ENCODE measurements around the gene MORN4.
A peak's percentile ranks its signal among the peaks of the same experiment; 100 is the strongest.
"Not testable (repeated sequence)": the region's sequence is repeated elsewhere in the genome, so short reads cannot be mapped to it uniquely, and the experiment has no call there.

MORN4 gene

DNA sequence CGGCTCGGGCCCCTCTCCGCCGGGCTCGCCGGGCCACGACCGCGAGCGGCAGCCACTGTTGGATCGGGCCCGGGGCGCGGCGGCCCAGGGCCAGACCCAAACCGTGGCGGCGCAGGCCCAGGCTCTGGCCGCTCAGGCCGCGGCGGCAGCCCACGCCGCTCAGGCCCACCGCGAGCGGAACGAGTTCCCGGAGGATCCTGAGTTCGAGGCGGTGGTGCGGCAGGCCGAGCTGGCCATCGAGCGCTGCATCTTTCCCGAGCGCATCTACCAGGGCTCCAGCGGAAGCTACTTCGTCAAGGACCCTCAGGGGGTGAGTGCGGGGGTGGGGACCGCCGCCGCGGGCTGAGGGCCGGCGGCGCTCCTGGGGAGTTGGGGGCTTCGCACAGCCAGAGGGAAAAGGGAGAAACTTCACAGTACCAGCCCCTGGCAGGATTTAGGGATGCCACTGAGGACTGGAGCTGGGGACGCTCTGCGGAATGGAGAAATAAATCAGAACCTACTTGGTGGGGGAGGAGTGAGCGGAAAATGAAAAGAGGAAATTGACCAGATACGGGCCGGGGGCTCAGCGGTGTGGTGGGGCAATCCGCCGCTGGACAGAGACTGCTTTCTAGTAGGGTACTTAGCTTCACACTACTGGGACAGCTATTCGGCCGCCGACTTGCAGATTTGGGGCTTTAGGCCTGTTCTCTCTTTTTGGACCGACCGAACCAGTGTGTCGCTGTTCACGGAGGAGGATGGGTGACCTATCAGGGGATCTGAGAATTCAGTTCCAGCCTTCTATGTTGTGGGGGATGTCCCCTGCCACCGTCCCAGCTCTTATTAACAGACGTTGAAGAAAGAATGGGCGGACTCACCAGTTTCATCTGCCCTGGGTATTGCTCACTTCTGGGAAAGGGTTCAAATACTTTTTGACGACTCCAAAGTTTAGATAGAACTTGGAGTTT is 7.8 kb upstream of the MORN4 start:
- peak; percentile 28 for DNase-seq

DNA sequence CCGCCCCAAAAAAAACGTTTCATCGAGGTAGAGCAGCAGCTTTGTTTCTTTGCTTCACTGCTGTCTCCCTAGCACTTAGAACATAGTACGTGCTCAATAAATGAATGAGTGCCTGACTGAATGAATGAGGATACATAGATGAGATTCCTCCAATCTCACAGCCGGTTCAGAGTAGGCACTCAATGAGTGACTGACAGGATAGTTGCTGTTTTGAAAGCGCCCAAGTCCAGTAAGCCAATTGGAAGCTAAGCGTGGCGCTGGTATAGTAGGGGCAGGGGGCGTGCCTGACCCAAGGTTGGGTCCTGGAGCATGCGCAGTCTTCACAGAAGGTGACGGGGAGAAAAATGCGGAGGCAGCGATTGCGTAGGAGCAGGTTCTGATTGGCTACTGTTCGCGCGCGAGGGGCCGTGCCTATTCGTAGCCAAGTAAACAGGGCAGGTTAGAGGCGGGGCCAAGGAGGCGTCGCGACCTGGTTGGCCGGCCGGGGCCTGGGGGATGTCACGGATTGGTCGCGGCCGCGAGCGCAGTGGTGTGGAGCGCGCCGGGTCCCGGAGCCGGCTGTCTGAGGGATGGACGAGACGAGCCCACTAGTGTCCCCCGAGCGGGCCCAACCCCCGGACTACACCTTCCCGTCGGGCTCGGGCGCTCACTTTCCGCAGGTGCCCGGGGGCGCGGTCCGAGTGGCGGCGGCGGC is 7.0 kb upstream of the MORN4 start, which contains the start of gene PI4K2A:
Gene PI4K2A (plus strand): TSS at position 498 of the 694 bp plus-strand sequence. CDS start 72 bp downstream, at position 570.
- peak; percentile 99 for DNase-seq

DNA sequence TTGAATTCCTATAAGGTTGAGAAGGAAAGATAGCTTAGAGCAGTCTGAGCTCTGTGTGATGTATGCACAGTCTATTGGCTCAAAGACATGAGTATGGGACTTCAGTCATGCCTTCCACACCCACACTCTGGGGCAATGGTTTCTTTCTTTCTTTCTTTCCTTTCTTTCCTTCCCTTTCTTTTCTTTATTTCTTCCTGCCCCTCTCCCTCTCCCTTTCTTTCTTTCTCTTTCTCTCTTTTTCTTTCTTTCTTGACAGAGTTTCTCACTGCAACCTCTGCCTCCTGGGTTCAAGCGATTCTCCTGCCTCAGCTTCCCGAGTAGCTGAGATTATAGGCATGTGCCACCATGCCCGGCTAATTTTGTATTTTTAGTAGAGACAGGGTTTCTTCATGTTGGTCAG is 5.8 kb upstream of the MORN4 start:
- not testable (repeated sequence) for DNase-seq

DNA sequence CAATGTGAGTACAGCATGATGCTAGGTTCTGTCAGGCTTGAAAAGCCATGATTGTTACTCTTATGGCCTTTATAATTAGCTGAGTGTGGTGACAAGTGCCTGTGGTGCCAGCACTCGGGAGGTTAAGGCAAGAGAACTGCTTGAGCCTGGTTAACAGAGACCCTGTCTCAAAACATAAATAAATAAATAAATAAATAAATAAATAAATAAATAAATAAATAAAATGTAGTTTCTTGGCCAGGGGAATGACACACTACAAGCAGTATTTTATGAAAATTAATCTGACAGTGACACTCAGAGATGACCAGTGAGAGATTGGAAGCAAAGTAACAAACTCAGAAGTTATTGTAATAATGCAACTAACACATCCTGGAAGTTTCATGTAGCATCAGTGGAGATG is 2.3 kb upstream of the MORN4 start:
- DNase-seq: no peak

DNA sequence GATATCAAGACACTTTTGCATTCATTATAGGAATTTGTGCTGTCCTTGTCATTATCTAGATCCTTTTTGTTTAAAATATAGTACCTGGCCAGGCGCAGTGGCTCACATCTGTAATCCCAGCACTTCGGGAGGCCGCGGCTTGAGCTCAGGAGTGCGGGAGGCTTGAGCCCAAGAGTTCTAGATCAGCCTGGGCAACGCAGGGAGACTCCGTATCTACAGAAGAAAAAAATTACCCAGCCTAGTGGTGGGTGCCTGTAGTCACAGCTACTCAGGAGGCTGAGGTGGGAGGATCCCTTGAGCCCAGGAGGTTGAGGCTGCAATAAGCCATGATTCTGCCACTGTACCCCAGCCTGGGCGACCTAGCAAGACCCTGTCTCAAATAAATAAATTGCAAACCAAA is 621 bp upstream of the MORN4 start:
- DNase-seq: peak; percentile 9

DNA sequence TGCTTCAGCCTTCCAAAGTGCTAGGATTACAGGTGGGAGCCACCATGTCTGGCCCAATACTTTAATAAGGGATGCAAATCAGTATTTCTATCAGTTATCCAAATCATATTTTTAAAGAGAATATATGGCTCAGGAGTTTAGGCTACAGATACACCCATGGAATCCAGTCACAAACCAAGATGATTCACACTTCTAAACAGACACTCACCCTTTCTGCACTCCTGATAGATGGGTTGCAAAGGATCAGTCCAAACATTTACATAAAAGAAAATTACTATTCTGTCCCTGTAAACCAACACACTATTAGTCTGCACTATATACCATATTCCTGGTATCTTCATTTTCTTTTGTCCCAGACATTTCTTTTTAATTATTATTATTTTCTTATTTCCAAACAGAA is 2.2 kb downstream of the MORN4 start:
- no peak for DNase-seq

DNA sequence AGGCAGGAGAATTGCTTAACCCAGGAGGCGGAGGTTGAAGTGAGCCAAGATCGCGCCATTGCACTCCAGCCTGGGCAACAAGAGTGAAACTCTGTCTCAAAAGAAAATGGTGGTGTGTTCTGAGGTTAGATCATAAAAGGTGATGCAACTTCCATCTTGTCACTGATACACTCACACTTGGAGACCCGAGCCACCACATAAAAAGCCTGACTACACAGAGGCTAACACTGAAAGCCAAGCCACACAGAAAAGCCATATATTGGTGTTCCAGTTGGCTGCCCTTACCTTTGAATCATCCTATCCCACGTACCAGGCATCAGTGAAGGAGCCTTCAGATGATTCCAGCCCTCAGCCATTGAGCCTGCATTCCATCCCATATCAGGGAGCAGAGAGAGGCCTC is 4.0 kb downstream of the MORN4 start:
- DNase-seq: no peak

DNA sequence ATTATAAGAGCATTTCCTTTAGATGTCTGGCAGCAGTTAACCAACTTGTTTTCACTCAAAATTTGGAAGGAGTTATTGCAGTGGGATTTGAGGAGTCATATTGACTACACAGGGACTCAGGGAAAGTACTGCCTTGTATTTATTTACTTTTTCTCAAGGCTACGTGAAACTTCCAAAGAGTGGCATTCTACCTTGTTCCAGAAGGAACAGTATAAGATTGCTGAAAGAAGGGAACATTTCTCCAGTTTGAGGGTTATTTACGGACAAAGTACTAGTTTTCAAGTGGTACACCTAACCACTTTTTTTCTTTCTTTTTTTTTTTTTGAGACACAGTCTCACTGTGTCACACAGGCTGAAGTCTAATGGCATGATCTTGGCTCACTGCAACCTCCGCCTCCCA is 5.1 kb downstream of the MORN4 start:
- DNase-seq: no peak

DNA sequence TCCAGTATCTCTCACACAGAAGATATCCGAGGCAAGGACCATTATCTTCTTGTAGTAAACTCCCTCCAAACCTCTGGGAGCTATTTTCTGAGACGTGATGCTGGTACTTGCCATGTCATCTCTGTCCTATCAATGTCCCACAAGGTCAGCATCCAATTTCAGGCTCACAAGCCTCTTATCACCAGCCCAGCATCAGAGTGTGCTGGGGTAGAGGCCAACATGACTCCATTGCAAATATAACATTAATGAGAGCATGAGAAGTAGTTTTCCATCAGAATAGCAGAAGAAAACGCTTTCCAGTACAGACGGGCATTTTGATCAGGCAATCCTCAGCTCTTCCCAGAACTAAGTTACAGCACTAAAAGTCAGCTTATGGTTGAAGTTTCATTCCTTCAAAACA is 5.6 kb downstream of the MORN4 start:
- DNase-seq: no peak

DNA sequence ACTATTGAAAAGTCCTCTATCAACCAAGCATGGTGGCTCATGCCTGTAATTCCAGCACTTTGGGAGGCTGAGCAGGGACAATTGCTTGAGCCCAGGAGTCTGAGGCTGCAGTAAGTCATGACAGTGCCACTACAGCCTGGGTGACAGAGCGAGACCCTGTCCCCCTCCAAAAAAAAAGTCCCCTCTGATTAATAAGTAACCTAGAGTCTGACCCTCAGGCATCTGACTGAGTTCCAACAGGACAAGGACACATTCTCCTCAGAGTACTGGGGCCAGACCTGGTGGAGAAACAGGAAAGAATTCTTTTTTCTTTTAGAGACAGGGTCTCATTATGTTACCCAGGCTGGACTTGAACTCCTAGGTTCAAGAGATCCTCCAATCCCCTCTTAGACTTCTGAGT is 10.0 kb downstream of the MORN4 start:
- no peak for DNase-seq

DNA sequence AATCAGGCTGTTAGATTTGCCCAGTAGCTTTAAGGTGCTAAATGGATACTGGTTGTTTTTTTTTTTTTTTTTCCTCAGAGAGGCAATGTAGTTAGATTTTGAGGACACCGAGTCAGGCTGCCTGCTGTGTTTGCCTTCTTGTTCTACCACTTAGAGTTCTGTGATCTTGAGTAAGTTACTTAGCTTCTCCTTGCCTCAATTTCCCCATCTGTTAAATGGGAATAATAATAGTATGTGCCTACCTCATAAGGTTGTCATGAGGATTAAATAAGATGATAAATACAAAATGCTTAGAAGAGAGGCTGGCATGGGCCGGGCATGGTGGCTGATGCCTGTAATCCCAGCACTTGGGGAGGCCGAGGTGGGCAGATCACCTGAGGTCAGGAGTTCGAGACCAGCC is 14.6 kb downstream of the MORN4 start:
- no peak for DNase-seq

DNA sequence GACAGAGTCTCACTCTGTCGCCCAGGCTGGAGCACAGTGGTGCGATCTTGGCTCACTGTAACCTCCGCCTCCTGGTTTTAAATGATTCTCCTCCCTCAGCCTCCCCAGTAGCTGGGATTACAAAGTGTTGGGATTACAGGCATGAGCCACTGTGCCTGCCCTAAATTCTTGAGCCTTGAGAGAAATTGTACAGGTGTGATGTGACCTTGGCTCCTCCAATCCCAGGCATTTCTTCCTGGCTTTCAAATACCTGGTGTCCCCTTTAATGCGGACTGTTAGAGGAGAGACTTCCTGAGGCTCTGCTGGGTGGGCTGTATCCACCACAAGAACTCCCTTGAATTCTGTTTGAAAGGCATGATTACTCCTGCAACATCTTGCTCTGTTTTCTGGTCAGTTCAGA is 15.0 kb downstream of the MORN4 start:
- DNase-seq: no peak

DNA sequence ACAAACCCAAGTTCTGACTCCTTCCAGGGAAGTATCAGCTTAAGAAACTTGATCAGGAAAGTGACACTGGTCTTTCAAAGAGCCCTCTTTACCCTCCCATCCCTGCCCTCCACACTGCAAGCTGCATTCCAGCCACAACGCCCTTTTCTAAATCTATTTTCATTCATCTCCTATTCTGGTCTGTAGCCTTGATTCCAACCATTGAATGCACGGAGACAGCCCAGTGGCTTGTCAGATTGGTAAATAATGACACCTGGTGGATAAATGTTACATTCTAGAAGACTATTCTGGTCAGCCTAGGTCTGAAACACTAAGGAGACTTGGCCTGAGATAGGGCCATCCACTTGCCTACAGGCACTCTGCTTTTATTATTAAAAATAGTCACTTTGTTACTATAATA is 20.9 kb downstream of the MORN4 start:
- no peak for DNase-seq

DNA sequence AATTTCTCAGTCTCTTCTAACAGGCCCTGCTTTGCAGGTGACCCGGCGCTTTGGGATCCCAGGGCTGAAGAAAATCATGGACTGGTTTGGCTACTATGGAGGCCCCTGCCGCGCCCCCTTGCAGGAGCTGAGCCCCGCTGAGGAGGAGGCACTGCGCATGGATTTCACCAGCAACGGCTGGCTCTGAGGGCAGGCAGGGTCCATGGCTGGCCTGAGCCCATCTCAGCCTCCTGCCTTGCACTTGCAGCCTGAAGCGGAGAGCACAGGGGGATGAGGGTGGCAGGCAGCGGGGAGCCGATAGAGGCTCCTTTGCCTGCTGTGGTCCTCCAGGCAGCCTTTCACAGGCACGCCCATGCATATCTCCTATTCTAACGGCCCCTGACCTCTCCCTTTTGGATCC is 21.8 kb downstream of the MORN4 start:
- DNase-seq: no peak

DNA sequence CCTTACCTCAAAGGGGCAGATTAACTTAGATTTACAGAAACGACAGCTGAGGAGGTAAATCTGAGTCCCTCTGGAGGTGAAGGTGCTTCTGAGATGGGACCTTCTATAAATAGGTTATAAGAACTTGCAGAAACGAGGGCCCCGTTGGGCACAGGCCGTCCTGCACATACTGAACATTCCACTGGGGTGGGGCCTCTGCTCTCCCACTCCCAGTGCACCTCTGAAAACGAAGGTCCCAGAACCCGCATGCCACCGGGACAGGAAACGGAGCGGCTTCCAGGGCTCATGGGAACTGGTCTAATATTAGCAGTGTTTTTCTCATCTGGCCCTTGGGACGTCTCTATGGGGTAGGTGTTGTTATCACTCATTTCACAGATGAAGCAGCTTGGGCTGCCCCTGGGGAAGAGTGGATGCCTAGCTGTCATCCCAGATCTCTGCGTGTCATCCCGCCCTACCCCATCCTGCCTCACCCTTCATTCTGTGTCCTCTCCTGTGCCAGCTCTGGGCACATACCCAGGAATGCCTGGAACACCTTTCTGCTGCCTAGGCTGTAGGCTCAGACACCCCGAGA is 24.2 kb downstream of the MORN4 start:
- DNase-seq: no peak

DNA sequence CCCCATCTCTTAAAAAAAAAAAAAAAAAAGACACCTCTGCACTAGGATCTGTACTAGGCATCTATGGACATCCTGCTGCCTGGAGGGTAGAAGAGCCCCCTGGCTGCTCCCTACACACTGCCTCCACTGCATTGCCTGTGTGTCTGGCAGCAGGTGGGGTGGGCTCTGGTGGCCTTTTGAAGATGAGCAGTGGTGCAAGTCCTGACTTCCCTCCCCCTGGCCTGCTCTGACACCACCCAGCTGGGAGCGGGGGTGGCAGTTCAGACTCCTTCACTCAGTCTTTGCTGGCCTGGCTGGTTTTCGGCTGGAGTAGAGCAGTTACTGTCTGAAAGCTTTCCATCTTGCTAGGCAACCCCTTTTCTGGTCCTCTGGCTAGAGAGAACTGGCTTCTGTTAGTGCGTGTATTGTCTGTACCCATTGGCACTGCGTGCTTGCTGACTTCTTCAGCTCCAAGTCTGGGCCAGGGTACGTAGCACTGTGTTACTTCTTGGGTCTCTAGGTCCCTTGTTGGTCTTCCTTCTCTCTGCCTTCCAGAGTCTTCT is 26.1 kb downstream of the MORN4 start:
- DNase-seq: no peak

DNA sequence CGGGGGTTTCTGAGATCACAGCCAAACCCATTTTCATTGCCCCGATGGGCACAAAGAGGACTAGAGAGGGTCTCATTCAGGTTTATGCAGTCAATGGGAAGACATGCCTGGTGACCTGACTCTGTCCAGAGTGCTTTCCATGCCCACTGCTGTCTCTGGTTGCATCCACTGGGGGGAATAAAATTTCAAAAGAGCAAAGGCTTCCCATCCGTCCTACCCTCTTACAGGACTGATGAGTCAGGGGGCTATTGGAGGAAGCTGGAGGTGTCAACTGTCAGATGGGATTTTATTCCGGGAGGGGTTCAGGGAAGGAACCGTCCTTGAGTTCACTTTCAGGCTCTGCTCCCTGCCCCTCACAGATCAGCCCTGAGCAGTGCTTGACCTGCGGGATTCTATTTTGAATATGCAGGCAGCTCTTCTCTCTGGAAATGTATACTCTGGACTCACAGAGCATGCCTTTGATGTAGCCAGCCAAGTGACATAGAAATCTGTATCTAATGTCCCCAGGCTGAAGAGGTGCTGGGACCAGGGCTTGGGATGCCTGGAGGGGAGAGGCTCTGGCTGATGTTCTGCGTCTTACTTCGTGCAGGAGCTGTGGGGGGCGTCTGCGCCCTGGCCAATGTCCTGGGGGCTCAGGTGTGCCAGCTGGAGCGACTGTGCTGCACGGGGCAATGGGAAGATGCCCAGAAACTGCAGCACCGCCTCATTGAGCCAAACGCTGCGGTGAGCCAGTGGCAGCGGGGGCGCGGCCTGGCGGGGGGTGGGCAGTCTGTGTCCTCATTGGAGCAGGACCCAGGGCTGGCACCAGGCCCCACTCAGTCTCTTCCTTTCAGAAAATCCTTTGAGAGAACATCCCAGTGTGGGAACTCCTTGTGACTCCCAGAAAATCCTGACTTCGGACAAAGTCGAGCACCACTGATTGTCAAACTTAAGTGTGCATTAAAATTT is 31.8 kb downstream of the MORN4 start:
- no peak for DNase-seq

DNA sequence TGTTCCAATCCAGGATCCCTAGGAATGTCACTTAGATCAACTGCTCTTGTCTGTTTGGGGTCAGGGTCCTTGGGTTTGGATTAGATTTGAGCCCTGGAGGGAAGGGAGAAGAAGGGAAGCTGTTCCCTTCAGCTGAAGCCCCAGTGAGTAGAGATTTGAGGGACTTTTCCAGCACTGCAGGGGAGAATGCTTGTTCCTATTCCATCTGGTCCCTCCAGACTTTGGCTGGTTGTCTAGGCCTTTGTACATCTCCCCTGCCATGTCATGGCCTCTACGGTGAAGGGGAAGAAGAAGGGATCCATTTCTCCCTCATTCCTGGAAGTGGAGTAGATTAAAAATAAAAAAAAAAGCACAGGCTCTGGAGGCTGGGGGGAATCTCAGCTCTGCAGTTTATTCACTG is 32.7 kb downstream of the MORN4 start:
- DNase-seq: no peak

DNA sequence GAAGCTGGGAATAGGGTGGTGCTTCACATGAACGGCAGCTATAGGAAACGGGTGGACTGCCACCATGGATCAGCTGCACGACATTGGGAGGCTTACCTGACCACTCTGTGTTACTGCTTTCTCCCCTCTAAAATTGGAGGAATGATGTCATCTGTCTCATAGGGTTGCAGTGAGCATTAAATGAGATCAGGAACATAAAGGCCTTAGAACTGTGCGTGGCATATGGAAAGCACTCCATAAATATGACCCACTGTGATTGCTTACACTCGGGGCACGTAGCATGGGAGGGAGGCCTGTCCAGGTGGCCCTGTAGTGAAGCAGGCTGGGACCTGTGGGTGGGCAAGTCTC is 34.1 kb downstream of the MORN4 start:
- DNase-seq: no peak

DNA sequence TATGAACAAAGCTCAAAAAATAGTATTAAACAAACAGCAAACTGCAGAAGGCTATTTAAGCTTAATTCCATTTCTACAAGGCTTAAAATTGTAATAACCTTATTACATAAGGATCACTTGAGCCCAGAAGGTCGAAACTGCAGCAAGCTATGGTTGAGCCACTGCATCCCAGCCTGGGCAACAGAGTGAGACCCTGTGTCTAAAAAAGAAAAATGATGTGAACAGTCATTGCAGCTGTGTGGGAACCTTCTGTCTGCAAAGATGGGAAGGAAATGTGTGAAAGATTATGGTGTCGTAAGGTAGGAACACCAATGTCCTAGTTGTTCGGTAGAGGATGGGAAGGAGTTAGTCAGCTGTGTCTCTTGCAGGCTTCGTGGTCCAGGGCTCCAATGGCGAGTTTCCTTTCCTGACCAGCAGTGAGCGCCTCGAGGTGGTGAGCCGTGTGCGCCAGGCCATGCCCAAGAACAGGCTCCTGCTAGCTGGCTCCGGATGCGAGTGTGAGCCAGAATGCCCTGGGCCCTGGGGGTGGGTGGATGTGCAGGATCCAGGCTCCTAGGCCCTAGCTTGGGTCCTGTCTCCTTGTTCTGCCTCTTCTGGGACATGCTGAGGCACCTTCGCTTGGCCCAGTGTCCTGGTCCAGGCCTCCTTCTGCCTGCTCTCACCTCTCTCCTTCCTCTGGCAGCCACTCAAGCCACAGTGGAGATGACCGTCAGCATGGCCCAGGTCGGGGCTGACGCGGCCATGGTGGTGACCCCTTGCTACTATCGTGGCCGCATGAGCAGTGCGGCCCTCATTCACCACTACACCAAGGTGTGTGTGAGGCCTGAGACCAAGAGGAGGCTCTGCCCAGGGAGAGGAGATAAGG is 34.7 kb downstream of the MORN4 start:
- no peak for DNase-seq

DNA sequence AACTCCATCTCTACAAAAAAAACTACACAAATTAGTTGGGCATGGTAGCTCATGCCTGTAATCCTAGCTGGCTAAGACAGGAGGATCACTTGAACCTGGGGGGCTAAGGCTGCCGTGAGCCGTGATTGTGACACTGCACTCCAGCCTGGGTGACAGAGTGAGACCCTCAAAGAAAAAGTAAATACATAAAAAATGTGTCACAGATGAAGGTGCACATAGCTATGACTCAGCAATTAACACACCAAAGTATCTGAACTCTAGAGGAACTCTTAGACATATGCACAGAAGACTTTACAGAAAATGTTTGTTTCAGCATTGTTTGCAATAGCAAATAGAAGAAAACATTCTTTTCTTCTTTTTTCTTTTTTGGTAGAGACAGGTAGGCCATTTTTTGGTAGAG is 35.5 kb downstream of the MORN4 start:
- DNase-seq: no peak

Data from CD4-positive, alpha-beta T cell treated with Interleukin-17A for 4 hours (primary cell).